DOHH2 (cell line): ENCODE results near the gene B4GAT1.

Experiments
- CTCF ChIP-seq: fragments of 200-600 bp; sonication (generic); IDR thresholded peaks from one replicate; pipeline ENCODE4 v1.5.1; 2014; ENCODE audit warnings: antibody characterized with exemption, mild to moderate bottlenecking, low read depth, low read length; ENCODE audit not compliant: poor library complexity, severe bottlenecking
- EZH2phosphoT487 ChIP-seq: fragments of 200-600 bp; sonication (generic); IDR thresholded peaks from 2 replicates; pipeline ENCODE4 v1.6.1; 2017; ENCODE audit warnings: borderline replicate concordance, mild to moderate bottlenecking, antibody characterized with exemption, low read length, moderate library complexity, mixed read lengths

DNA sequence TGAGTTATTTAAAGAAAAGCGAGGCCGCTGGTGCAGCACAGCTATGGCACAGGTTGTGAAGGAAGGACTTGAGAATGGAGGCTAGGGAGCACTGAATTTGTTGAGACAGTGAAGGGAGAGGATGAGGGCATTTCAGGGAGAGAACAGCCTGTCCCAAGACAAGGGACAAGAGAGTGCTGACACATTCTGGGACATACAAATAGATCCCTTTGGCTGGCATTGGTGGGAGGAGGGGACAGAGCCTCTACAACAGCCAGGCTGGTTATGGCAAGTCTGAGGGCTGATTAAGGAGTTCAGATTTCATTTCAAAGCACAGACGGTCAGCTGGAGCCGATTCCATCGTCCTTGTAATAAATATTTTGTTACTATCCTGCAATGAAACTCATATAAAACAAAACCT, 25.8 kb upstream of the B4GAT1 start:
- TF ChIP-seq CTCF, result no peak
- TF ChIP-seq EZH2phosphoT487, result no peak
